ENCODE measurements around the gene M1AP. TPM values are rescaled to one million over a fixed set of nuclear protein-coding genes. Genes with fewer than 3 reads are reported as not detected.

Gene M1AP
- total and polyA plus RNA-seq, 2 of the 8 experiments (the other 6 are each of a cell fraction or from before 2014, with no cell fraction given) = 4.8 TPM

DNA sequence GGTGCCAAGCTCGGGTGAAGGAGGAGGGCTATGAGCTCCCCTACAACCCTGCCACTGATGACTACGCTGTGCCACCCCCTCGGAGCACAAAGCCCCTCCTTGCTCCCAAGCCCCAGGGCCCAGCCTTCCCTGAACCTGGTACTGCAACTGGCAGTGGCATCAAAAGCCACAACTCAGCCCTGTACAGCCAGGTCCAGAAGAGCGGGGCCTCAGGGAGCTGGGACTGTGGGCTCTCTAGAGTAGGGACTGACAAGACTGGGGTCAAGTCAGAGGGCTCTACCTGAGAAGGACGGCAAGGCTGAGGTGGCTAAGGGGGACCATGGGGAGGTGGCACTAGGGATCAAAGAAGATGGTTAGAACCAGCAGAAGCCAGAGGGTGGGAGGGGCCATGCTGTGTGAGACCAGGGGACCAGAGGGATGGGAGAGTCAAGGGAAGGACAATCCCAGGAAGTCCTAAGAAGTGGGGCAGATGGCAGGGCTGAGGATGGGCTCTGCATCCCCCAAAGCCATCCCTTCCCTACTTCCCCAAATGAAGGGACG, 91.2 kb downstream of the M1AP start:
- Histone ChIP-seq H3K4ac (replicated peaks; ENCODE audit: insufficient read length, low read depth, low read length) (no peak overlapping the region), H2BK20ac (ENCODE audit: low read length) (no peak overlapping the region), H2BK15ac (ENCODE audit: low read length) (no peak overlapping the region), H2BK120ac (replicated peaks; ENCODE audit: low read depth, low read length) (no peak overlapping the region), H2BK5ac (ENCODE audit: low read depth, low read length) (no peak overlapping the region), H3K27me3 (replicated peaks in 1 of 4; ENCODE audit: control insufficient read depth in 3 of 4, extremely low read depth in 1 of 4, insufficient read depth in 3 of 4, low read length in 3 of 4) (peaks cover 0 to 37% (median 29%) of the 10 kb centered on the region in 4 experiments; a peak in 6 of 7 replicates), H4K5ac (ENCODE audit: insufficient read length, low read depth, low read length) (no peak overlapping the region), H3K9me3 (ENCODE audit: insufficient read depth in 2 of 2, low read depth in 1 of 2, low read length in 1 of 2) (no peaks in the 10 kb centered on the region), H3K4me2 (ENCODE audit: insufficient read depth in 1 of 2, low read depth in 2 of 2, low read length in 2 of 2) (no peak overlapping the region), H4K20me1 (replicated peaks in 1 of 2; ENCODE audit: control insufficient read depth in 1 of 2, insufficient read depth in 2 of 2, low read length in 2 of 2) (peaks cover 2 to 4% of the 10 kb centered on the region in 2 experiments), H2AK5ac (ENCODE audit: low read depth, low read length) (no peak overlapping the region), H3K18ac (ENCODE audit: extremely low read depth, low read length) (no peak overlapping the region), H3K36me3 (ENCODE audit: control insufficient read depth in 2 of 4, insufficient read depth in 4 of 4, low read length in 3 of 4) (peaks cover 0 to under 1% (median 0%) of the 10 kb centered on the region in 4 experiments; a peak in 1 of 8 replicates), H3K79me2 (ENCODE audit: control insufficient read depth in 1 of 2, insufficient read depth in 2 of 2, low read length in 2 of 2) (no peaks in the 10 kb centered on the region), H3K79me1 (ENCODE audit: low read depth, low read length) (no peaks in the 10 kb centered on the region; the same call in 1 of the 2 replicates), H3K14ac (ENCODE audit: insufficient read length) (no peak overlapping the region), H3K56ac (replicated peaks; ENCODE audit: insufficient read length, low read depth, low read length) (no peak overlapping the region), H4K8ac (ENCODE audit: extremely low read depth, insufficient read depth, low read length) (no peak overlapping the region), H3K9ac (replicated peaks in 1 of 4; ENCODE audit: extremely low read depth in 1 of 4, low read depth in 3 of 4, low read length in 3 of 4) (no peak overlapping the region), H2AFZ (ENCODE audit: low read length) (no peak overlapping the region), H4K91ac (replicated peaks; ENCODE audit: insufficient read length, low read length) (no peak overlapping the region), H3K23me2 (ENCODE audit: low read depth, low read length) (peaks cover 18% of the 10 kb centered on the region), H3K23ac (ENCODE audit: insufficient read length) (no peak overlapping the region), H3K4me1 (replicated peaks in 1 of 4; ENCODE audit: control insufficient read depth in 3 of 4, insufficient read depth in 4 of 4, low read length in 3 of 4) (peaks cover 0 to 14% (median 8%) of the 10 kb centered on the region in 4 experiments; a peak in 6 of 7 replicates), H3K4me3 (ENCODE audit: extremely low read depth in 1 of 4, insufficient read depth in 2 of 4, low read depth in 3 of 4, low read length in 4 of 4) (no peak overlapping the region), H3K27ac (ENCODE audit: low read depth, low read length) (no peak overlapping the region), H2BK12ac (ENCODE audit: low read depth, low read length) (no peak overlapping the region)
- POLR2A ChIA-PET (ENCODE audit: partially characterized antibody) = interaction anchor here (1.0 to 2.6 kb wide), 5 partner anchors 11 to 60 kb away, joined by 3 to 16 read pairs (median 4); partner anchors contain the start of genes AUP1 and HTRA2
- CTCF ChIA-PET (ENCODE audit: partially characterized antibody) = interaction anchor here (0.9 to 7.5 kb wide), 8 partner anchors 9 to 83 kb away, joined by 3 to 56 read pairs (median 6); partner anchors contain the start of genes CCDC142 and TTC31
- DNase-seq (ENCODE audit: low read depth in 1 of 2, low spot score in 2 of 2) (no peak), FAIRE-seq (no peak)
- TF ChIP-seq JUND (IDR thresholded peaks at IDR 0.05; ENCODE audit: low read length) (no peak), POU5F1 (IDR thresholded peaks at IDR 0.05; ENCODE audit: low read depth, low read length) (no peak)
- 89% methylated on average over 6 of the region's 6 CpGs; no CpG with 5 or more reads in 1 of the 2 experiments for WGBS, 2 experiments (ENCODE audit: extremely low coverage in 1 of 2, insufficient coverage in 1 of 2, insufficient read length in 1 of 2, insufficient replicate concordance in 2 of 2, low coverage in 1 of 2, low lambda C conversion rate in 2 of 2, missing lambda C conversion rate in 1 of 2)
